ENCODE data around the gene ITIH4. TPM values are rescaled to one million over a fixed set of nuclear protein-coding genes. Genes with fewer than 3 reads are reported as not detected.

The ITIH4 gene
- polyA plus RNA-seq, 3 donors = 0.59 to 47.7 TPM; not detected in 1

- no peak for TF ChIP-seq CTCF (IDR thresholded peaks at IDR 0.05)
- Histone ChIP-seq H3K4me1 (ENCODE audit: control insufficient read depth in 1 of 2, insufficient read depth in 2 of 2, low read length in 2 of 2) (peaks cover 10 to 13% of the 10 kb centered on the region in 2 donors), H3K4me2 (replicated peaks; ENCODE audit: extremely low read depth, low read length, poor library complexity, severe bottlenecking) (no peak overlapping the region), H4K20me1 (ENCODE audit: insufficient read depth, low read length) (no peaks in the 10 kb centered on the region), H3K27ac (ENCODE audit: low read depth in 1 of 2, low read length in 2 of 2) (no peak overlapping the region), H3K27me3 (ENCODE audit: control insufficient read depth in 2 of 2, insufficient read depth in 2 of 2, low read length in 2 of 2) (no peaks in the 10 kb centered on the region), H3K79me2 (ENCODE audit: insufficient read depth, low read length) (no peaks in the 10 kb centered on the region), H3K9ac (ENCODE audit: insufficient read depth, low read length, poor library complexity, severe bottlenecking) (no peak overlapping the region), H3K4me3 (replicated peaks in 1 of 3; ENCODE audit: low read depth in 2 of 3, low read length in 3 of 3) (no peak overlapping the region), H3K9me3 (replicated peaks in 1 of 2; ENCODE audit: control insufficient read depth in 1 of 2, insufficient read depth in 1 of 2, low read length in 2 of 2) (no peaks in the 10 kb centered on the region), H3K36me3 (replicated peaks in 1 of 2; ENCODE audit: control insufficient read depth in 1 of 2, insufficient read depth in 2 of 2, low read length in 2 of 2) (no peaks in the 10 kb centered on the region), H2AFZ (ENCODE audit: insufficient read depth, low read depth, low read length, poor library complexity, severe bottlenecking) (no peak overlapping the region)
- H3K27ac Mint-ChIP-seq = no peak overlapping the region
- H3K4me3 Mint-ChIP-seq = no peak overlapping the region
- intact Hi-C loops (cut with micrococcal nuclease) = no loop called here
- H3K36me3 Mint-ChIP-seq = no peaks in the 10 kb centered on the region
- H3K27me3 Mint-ChIP-seq (ENCODE audit: low read depth in 3 of 3) = peaks cover 5 to 10% (median 7%) of the 10 kb centered on the region in 3 donors
- 95% methylated on average over 6 of the region's 7 CpGs for WGBS (ENCODE audit: insufficient coverage)
- H3K9me3 Mint-ChIP-seq = no peaks in the 10 kb centered on the region
- no peak for DNase-seq
- peaks cover 11% of the 10 kb centered on the region for H3K4me1 Mint-ChIP-seq
Measured at GRCh38 chr3:52792413-52792812, 38.1 kb downstream of the ITIH4 start.

- Histone ChIP-seq H3K27ac (ENCODE audit: low read depth in 1 of 2, low read length in 2 of 2) (no peak overlapping the region), H3K9me3 (replicated peaks in 1 of 2; ENCODE audit: control insufficient read depth in 1 of 2, insufficient read depth in 1 of 2, low read length in 2 of 2) (no peaks in the 10 kb centered on the region), H3K4me1 (ENCODE audit: control insufficient read depth in 1 of 2, insufficient read depth in 2 of 2, low read length in 2 of 2) (peaks cover 10 to 13% of the 10 kb centered on the region in 2 donors), H3K36me3 (replicated peaks in 1 of 2; ENCODE audit: control insufficient read depth in 1 of 2, insufficient read depth in 2 of 2, low read length in 2 of 2) (no peaks in the 10 kb centered on the region), H3K27me3 (ENCODE audit: control insufficient read depth in 2 of 2, insufficient read depth in 2 of 2, low read length in 2 of 2) (no peaks in the 10 kb centered on the region), H3K4me2 (replicated peaks; ENCODE audit: extremely low read depth, low read length, poor library complexity, severe bottlenecking) (no peak overlapping the region), H3K9ac (ENCODE audit: insufficient read depth, low read length, poor library complexity, severe bottlenecking) (no peak overlapping the region), H2AFZ (ENCODE audit: insufficient read depth, low read depth, low read length, poor library complexity, severe bottlenecking) (no peak overlapping the region), H3K79me2 (ENCODE audit: insufficient read depth, low read length) (no peaks in the 10 kb centered on the region), H4K20me1 (ENCODE audit: insufficient read depth, low read length) (no peaks in the 10 kb centered on the region), H3K4me3 (replicated peaks in 1 of 3; ENCODE audit: low read depth in 2 of 3, low read length in 3 of 3) (no peak overlapping the region)
- DNase-seq = no peak
- Mint-ChIP-seq H3K27me3 (ENCODE audit: low read depth in 3 of 3) (peaks cover 3 to 10% (median 7%) of the 10 kb centered on the region in 3 donors), H3K4me3 (no peak overlapping the region), H3K27ac (peak overlapping the region in 1 of 7 donors; percentile 35), H3K36me3 (no peaks in the 10 kb centered on the region), H3K4me1 (peaks cover 11% of the 10 kb centered on the region), H3K9me3 (no peaks in the 10 kb centered on the region)
- no peak for TF ChIP-seq CTCF (IDR thresholded peaks at IDR 0.05)
- WGBS (ENCODE audit: insufficient coverage) = 86% methylated on average over 3 of the region's 4 CpGs
- intact Hi-C loops (cut with micrococcal nuclease) = no loop called here
Measured at GRCh38 chr3:52791928-52792327, 38.5 kb downstream of the ITIH4 start.
